T47D (cell line): Measurements from ENCODE around the gene ADGRL3.

Source experiments
- DNase-seq, 2 experiments: peaks; one replicate each; pipeline versions ENCODE4 v3.0.0 to v3.0.0-alpha.2; 2011 to 2012; ENCODE audit warnings: low read depth in 1 of 2, low spot score in 1 of 2
- JUND ChIP-seq: IDR thresholded peaks from 2 replicates; pipeline ENCODE4 v1.6.1; 2012; ENCODE audit warnings: low read depth
- in situ Hi-C: cut with HindIII; loops from 2 replicates; pipeline ENCODE4 v1.10.0; 2016; ENCODE audit warnings: low sequenced_read_pairs, low pct_unique_long_range_greater_than_20kb

ADGRL3 gene

DNA sequence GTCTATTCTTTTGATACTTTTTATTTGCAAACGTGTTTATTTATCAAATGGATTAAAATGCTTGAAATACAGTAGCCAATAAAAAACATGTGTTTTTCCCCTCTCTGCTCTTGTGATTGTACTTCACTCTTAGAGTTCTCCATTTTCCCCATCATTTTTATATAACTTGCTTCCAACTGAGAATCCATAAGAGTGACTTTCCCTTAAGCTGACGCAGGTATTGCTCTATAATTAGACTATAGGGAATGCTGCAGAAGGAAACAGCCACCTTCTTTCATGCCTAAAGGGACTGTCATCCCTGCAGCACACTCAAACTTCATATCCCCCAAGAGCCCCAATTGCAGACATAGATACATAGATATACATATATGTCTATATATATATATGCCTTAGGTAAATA, 456.9 kb downstream of the ADGRL3 start:
- no peak for DNase-seq
- in situ Hi-C loops: no loop called here
- TF ChIP-seq JUND: no peak

DNA sequence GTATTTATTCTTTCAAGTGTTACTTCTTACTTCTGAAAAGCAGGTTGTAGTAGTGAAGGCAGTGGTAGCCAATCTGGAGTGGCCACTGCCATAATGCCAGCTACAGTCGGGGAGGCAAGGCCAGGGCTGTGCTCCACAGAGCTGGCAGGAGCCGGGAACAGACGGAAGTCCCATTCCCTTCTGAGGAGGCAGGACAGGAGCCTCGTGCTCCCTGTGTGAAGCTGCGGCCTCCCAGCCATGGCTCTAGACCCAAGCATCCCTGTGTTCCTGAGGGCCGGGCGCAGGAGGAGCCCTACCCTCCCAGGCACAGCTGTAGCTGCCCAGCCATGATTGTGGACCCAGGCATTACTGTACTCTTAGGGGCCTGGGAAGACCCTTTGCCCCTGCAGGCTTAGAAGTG, 461.8 kb downstream of the ADGRL3 start:
- no peak for DNase-seq
- no peak for TF ChIP-seq JUND
- in situ Hi-C loops: no loop called here

DNA sequence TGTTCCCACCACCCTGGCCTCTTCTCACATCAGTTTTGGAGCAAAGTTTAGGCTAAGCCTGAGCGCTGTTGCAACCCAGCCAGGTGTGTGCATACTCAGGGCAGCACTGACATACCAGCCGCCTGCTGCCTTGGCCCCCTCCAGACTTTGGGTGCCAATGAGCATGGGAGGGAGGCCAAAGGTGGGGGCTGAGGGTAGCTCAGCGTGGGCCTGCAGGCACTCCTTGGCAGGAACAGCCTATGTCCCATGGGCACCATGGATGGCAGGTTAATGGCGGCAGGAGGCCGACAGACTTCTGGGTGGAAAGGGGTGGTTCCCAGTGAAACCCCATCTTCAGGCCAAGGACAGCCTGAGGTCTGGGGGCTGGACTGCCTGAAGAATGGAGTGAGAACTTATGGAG, 462.2 kb downstream of the ADGRL3 start:
- in situ Hi-C loops: no loop called here
- DNase-seq: no peak
- no peak for TF ChIP-seq JUND

DNA sequence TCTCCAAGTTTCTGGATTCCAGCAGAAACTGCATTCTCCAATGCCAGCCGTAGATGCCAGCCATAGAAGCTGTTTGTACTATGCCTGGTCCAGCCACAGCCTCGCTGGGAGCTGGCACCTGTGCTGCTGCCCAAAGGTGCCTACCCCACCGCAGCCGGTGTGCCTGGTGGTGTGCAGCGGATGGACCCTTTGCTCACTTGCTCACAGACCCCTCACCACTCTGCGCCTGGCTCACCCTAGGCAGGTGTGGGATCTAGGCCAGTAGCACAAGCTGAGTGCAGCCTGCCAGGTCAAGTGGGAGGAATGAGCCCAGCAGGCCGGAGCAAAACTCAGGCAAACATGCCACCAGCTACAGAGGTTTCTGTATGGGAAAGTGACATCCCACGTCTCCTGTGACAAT, 463.2 kb downstream of the ADGRL3 start:
- TF ChIP-seq JUND: no peak
- in situ Hi-C loops: no loop called here
- no peak for DNase-seq

DNA sequence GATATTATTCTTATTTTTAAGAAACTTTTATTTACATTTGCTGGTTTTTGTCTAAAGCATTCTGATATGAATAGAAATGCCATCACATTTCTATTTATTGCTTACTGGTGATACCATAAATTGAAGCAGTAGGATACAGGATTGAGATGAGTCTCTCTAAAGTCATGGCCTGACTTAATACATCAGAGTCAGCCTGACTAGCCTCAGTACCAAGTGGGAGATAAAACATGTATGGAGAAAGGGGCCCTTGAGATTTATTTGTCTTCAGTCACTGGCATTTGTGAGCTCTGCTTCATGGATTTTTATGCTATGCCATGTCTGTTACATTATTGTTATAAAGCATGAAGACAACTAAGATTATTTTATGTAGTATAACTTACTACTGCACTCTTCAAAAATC, 465.5 kb downstream of the ADGRL3 start:
- no peak for TF ChIP-seq JUND
- in situ Hi-C loops: no loop called here

DNA sequence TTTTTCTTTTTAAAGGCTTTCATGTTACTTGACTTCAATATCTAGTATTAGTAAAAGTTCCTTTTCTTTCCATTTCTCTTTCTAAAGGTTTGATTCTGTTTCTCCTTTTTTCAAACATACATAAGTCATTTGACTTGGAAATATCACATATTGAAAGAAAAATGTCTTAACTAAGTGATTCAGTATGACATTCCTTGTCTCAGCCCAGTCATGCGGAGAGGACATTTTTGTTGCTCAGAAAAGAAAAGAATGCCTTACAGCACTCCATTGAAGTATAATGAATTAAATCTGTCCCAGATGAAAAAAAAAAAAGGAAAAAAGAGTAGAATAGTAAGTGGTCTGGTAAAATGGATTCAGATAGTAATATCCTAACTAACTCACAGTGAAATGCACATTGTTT, 466.1 kb downstream of the ADGRL3 start:
- no peak for TF ChIP-seq JUND
- in situ Hi-C loops: no loop called here
- no peak for DNase-seq

More for the DNA sequence above, 465.5 kb downstream of the ADGRL3 start:
- DNase-seq: no peak

DNA sequence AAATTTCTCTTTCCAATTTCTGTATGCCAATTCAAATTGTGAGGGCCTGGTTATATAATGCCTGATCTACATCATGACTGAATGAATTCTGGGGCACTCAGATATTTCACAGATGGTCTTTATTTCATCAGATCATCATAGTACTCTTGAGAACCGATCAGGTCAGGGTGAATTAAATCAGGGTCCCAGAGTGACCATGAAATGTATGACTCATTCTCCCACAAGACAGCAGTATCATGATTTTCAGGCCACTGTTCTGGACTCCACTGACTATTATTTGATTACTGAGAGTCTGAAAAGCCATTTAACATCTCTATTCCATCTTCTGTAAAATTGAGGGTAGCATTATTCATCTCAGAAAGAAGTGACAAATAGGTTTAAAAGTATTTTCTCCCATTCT, 471.5 kb downstream of the ADGRL3 start:
- in situ Hi-C loops: no loop called here
- TF ChIP-seq JUND: no peak
- DNase-seq: no peak

DNA sequence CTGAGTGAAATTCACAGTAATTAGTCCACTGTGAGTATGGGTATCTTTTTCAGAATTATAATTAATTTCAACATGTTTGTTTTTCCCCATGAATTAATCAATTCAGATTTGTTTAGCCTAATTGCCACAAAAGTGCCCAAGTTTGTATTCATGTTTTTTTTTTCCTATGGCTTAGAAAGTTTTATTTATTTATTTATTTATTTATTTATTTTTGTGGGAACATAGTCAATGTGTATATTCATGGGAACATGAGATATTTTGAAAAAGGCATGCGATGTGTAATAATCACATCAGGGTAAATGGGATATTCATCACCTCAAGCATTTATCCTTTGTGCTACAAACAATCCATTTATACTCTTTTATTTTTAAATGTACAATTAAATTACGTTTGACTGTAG, 475.3 kb downstream of the ADGRL3 start:
- DNase-seq: no peak
- no peak for TF ChIP-seq JUND
- in situ Hi-C loops: no loop called here

DNA sequence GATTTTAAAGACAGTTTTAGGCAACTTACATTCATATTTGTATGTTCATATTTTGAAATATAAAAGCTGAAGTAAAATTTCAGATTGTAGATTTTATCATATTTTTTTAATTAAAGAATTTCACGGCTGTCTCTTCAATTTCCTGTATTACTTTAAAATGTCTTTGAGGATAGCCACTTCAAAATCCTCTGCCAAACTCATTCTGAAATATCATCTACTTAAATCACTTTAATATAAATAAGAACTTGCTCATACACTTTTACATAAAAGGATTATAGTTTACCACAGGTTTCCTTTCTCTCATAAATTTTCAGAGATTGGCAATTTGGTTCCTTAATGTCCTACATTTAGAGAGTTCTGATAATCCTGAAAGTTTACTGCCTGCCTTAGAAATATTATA, 478.2 kb downstream of the ADGRL3 start:
- TF ChIP-seq JUND: no peak
- in situ Hi-C loops: no loop called here
- DNase-seq: no peak

DNA sequence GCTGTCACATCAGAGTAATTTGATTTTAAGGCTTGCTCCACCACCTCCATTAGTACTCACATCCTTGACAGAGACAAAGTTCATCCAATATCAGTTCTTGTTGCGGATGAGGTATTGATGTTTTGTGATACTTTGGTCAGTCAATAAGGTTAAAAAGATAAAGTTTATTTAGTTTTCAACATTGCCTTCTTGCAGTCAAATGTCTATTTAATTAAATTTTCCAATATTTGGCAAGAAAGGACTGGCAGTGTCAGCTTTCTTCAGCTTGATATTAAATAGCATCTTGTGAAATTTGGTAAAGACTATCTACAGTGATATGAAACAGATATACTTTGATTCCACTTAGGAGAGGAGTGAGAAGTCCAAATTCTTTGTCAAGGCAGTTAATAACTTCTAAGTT, 493.4 kb downstream of the ADGRL3 start:
- in situ Hi-C loops: no loop called here
- DNase-seq: no peak
- TF ChIP-seq JUND: no peak

DNA sequence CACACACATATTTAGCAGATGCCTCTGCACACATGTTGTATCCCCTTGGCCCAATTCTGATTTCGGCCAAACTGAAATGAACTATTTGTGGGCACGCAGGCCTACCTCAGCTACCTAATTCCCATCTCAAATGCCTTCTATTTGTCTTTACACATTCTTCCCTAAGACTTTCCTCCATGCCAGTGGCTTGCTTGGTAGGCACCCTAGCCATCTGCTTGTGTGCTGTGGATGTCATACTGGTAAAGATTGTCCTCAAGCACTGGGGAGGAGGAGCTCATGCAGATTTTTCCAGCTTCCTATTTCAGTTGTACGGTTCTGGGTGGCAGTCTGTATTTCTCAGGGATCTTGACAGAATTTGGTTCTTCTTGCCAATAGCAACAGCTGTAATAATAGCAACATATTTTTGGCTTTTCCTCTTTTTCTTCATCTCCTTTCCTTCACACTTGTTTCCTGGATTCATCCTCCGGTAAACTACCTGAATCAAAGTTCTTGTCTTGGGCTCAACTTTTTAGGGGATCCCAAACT, 514.3 kb downstream of the ADGRL3 start:
- no peak for DNase-seq
- TF ChIP-seq JUND: no peak
- in situ Hi-C loops: no loop called here

DNA sequence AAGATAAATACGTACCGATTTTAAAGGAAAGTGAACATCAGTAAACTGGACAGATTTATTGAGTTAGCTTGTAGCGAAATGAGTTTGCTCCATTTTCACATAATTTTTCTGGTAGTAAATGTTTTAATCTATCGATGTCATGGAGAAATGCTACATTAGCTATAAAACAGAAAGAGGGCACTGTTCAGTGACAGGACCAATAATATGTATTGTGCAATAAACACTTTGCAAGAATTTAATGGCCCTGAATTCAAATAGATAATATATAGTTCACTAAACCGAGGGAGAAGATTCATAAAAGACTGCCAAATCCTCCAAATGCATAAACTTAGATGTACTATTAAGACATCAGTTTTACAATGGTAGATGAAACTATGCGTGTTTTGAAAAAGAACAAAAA, 516.3 kb downstream of the ADGRL3 start:
- in situ Hi-C loops: no loop called here
- no peak for TF ChIP-seq JUND
- no peak for DNase-seq

DNA sequence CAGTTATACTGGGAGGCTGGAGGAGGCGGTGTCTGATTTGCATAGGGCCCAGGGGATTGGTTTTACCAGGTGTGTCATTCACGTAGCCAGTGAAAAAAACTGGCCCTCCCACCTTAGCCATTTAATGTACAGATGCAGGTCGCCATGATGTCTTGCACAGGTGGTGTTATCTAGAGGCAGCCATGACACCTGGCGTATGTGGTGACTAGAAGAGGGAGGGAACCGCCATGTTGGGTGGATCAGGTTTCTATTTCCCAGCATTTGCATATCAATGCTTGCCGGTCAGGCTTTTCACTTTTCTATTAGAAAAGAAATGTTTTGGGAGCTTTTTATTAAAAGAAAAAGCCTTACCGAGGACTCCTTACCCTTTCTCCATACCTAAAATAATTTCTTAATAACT, 523.4 kb downstream of the ADGRL3 start:
- no peak for DNase-seq

DNA sequence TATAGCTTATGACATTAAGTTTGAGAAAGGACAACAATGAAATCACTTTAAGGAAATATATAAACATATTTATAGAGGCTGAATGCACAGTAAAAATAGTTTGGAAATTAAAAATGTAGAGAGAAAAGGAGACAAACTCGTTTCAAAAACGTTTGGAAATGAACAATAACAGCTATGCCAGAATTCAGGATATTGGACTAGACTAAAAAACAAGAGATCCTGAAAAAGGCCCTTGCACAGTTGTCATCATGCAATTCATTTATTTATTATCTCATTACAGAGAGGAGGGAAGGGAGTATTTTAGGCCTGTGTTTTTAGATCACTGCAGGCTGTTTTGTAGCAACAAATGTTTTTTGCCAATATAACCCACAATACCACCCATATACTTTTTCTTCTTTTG, 527.2 kb downstream of the ADGRL3 start:
- TF ChIP-seq JUND: no peak
- in situ Hi-C loops: no loop called here
- DNase-seq: no peak

More for the DNA sequence above, 523.4 kb downstream of the ADGRL3 start:
- no peak for TF ChIP-seq JUND
- in situ Hi-C loops: no loop called here
